A673 (cell line): ENCODE data around the gene HMGB3. TPM values are rescaled to one million over a fixed set of nuclear protein-coding genes. Genes with fewer than 3 reads are reported as not detected.

ENCODE experiments used
- Bru-seq: library from RNA; stranded (reverse); fragments of 400-500 nt; gene quantifications from one replicate; lab custom pipeline; 2021; lab: Mats Ljungman, UMichigan
- BruChase-seq, 2 experiments: library from RNA; stranded (reverse); fragments of 400-500 nt; gene quantifications; one replicate each; lab custom pipeline; 2021; lab: Mats Ljungman, UMichigan
- BruUV-seq: library from RNA; stranded (reverse); fragments of 400-500 nt; replicated peaks from 2 replicates; lab custom pipeline; 2021; lab: Mats Ljungman, UMichigan
- CTCF ChIA-PET: fragments of 300-600 bp; sonication (Branson Sonifier 250); formaldehyde crosslinking; loops from one replicate; lab custom pipeline; 2022; ENCODE audit warnings: antibody characterized with exemption; lab: Charles Lee
- POLR2A ChIA-PET: fragments of 300-600 bp; sonication (Branson Sonifier 250); formaldehyde crosslinking; loops from one replicate; lab custom pipeline; 2022; ENCODE audit warnings: antibody characterized with exemption; ENCODE audit not compliant: low non-redundant PET; lab: Charles Lee
- DNase-seq: peaks from one replicate; pipeline ENCODE4 v3.0.0-alpha.2; 2015; ENCODE audit warnings: low spot score
- H3K27ac ChIP-seq: fragments of 200-600 bp; sonication (generic); 2 replicates; pipeline ENCODE4 v1.5.1; 2016; ENCODE audit warnings: mixed run types, low read depth, mild to moderate bottlenecking, mixed read lengths, antibody characterized with exemption, low read length; ENCODE audit not compliant: poor library complexity, severe bottlenecking
- H3K27me3 ChIP-seq: fragments of 200-600 bp; sonication (generic); replicated peaks from 2 replicates; pipeline ENCODE4 v1.6.1; 2017; ENCODE audit warnings: mixed run types, low read depth, mild to moderate bottlenecking, mixed read lengths, antibody characterized with exemption, low read length; ENCODE audit not compliant: insufficient read depth, poor library complexity
- H3K36me3 ChIP-seq: fragments of 200-600 bp; sonication (generic); 2 replicates; pipeline ENCODE4 v1.6.1; 2016; ENCODE audit warnings: mixed run types, mild to moderate bottlenecking, mixed read lengths, antibody characterized with exemption, low read length; ENCODE audit not compliant: insufficient read depth, poor library complexity, severe bottlenecking
- H3K4me1 ChIP-seq: fragments of 200-600 bp; sonication (generic); 2 replicates; pipeline ENCODE4 v1.6.1; 2017; ENCODE audit warnings: mixed run types, mild to moderate bottlenecking, mixed read lengths, antibody characterized with exemption, low read length; ENCODE audit not compliant: insufficient read depth, poor library complexity, severe bottlenecking
- H3K4me3 ChIP-seq: fragments of 200-600 bp; sonication (generic); 2 replicates; pipeline ENCODE4 v1.5.1; 2016; ENCODE audit warnings: low read depth, mixed run types, mild to moderate bottlenecking, mixed read lengths, low read length; ENCODE audit not compliant: poor library complexity, severe bottlenecking
- H3K9me3 ChIP-seq: fragments of 200-600 bp; sonication (generic); 2 replicates; pipeline ENCODE4 v1.6.1; 2016; ENCODE audit warnings: mixed run types, low read depth, mild to moderate bottlenecking, mixed read lengths, antibody characterized with exemption, low read length; ENCODE audit not compliant: poor library complexity, severe bottlenecking
- CTCF ChIP-seq: fragments of 300-800, 200-600 bp; sonication (generic); conservative IDR thresholded peaks from 2 replicates; pipeline ENCODE4 v1.5.1; 2017; ENCODE audit warnings: low read depth, mild to moderate bottlenecking, antibody characterized with exemption, low read length, moderate library complexity, mixed read lengths
- EZH2 ChIP-seq: fragments of 200-600 bp; sonication (generic); IDR thresholded peaks from 2 replicates; pipeline ENCODE4 v1.6.1; 2017; ENCODE audit warnings: borderline replicate concordance, low read depth, mild to moderate bottlenecking, mixed read lengths, antibody characterized with exemption, low read length; ENCODE audit not compliant: poor library complexity, severe bottlenecking
- intact Hi-C: fragments of 100-400 bp; cut with micrococcal nuclease; formaldehyde crosslinking; loops from one replicate; pipeline ENCODE4 v1.10.0; 2022; ENCODE audit not compliant: unreplicated experiment
- long read RNA-seq: library from polyadenylated mRNA; stranded (forward); transcript quantifications from one replicate; pipeline ENCODE4 v2.0.0, GENCODE V29; 2022
- total RNA-seq: library from RNA; stranded (reverse); gene quantifications from 2 replicates; pipeline ENCODE4 v1.2.3, GENCODE V29; 2021

HMGB3 gene
- 173 and 193 TPM in 2 replicates for total RNA-seq
- percentile 94 among the genes with signal in this experiment for Bru-seq, nascent RNA
- BruChase-seq, experiment 1, labeled RNA remaining after a 2-hour chase, result percentile 98 among the genes with signal in this experiment
- BruChase-seq, experiment 2, labeled RNA remaining after a 6-hour chase, result percentile 99 among the genes with signal in this experiment
- long read RNA-seq, transcript HMGB3-201 (5 exons, 3,560 nt), result major isoform, 272 of 331 reads
- long read RNA-seq, partial matches to known transcripts, result 29 of 331 reads
- long read RNA-seq, other reads (novel, unspliced or antisense), result 28 of 331 reads

- Histone ChIP-seq H3K4me3 (peak within 1 kb of the TSS; percentile 63), H3K27me3 (no peaks in the 10 kb centered on the region), H3K4me1 (no peaks in the 10 kb centered on the region), H3K36me3 (peaks cover 24% of the 10 kb centered on the region), H3K27ac (peak within 1 kb of the TSS; percentile 88), H3K9me3 (no peaks in the 10 kb centered on the region)
- peak; percentile 95 for DNase-seq
- no TSS peak for BruUV-seq
- intact Hi-C loops, result loop anchor here (5.0 kb wide), 1 partner anchor 81 kb away; no protein-coding TSS in a partner anchor
- POLR2A ChIA-PET, result no interaction called here
- TF ChIP-seq CTCF, result no peak
- no peak for TF ChIP-seq EZH2
- CTCF ChIA-PET, result interaction anchor here (0.8 kb wide), 1 partner anchor 211 kb away, joined by 4 read pairs; no protein-coding TSS in a partner anchor
Measured at GRCh38 chrX:150982788-150983520, at the start of gene HMGB3. Gene HMGB3, plus strand, starts transcription at chrX:150983335. Its CDS starts 2,265 bp downstream, at chrX:150985600.

GRCh38 chrX:150933945-150934350 is 49.2 kb upstream of the HMGB3 start:
- no peaks in the 10 kb centered on the region for H3K36me3 ChIP-seq
- TF ChIP-seq CTCF (no peak), EZH2 (no peak)
- no peaks in the 10 kb centered on the region for H3K4me1 ChIP-seq
- no peak overlapping the region for H3K4me3 ChIP-seq
- BruUV-seq, result no TSS peak
- H3K27ac ChIP-seq, result no peak overlapping the region
- H3K27me3 ChIP-seq, result no peaks in the 10 kb centered on the region
- intact Hi-C loops, result no loop called here
- H3K9me3 ChIP-seq, result no peaks in the 10 kb centered on the region
- no peak for DNase-seq
- CTCF ChIA-PET, result no interaction called here
- POLR2A ChIA-PET, result no interaction called here

- ChIA-PET POLR2A (no interaction called here), CTCF (no interaction called here)
- Histone ChIP-seq H3K9me3 (no peaks in the 10 kb centered on the region), H3K4me3 (no peak overlapping the region), H3K4me1 (no peaks in the 10 kb centered on the region), H3K27me3 (no peaks in the 10 kb centered on the region), H3K27ac (no peak overlapping the region), H3K36me3 (no peaks in the 10 kb centered on the region)
- no peak for DNase-seq
- intact Hi-C loops, result no loop called here
- no peak for TF ChIP-seq CTCF
- no peak for TF ChIP-seq EZH2
- no TSS peak for BruUV-seq
Measured at GRCh38 chrX:150934453-150934852, 48.7 kb upstream of the HMGB3 start.
